ENCODE data around the gene DYNC1I1. TPM values are rescaled to one million over a fixed set of nuclear protein-coding genes. Genes with fewer than 3 reads are reported as not detected.

DYNC1I1 gene
- total RNA-seq, 1 experiment from 2014 or later: 3.2 TPM

DNA sequence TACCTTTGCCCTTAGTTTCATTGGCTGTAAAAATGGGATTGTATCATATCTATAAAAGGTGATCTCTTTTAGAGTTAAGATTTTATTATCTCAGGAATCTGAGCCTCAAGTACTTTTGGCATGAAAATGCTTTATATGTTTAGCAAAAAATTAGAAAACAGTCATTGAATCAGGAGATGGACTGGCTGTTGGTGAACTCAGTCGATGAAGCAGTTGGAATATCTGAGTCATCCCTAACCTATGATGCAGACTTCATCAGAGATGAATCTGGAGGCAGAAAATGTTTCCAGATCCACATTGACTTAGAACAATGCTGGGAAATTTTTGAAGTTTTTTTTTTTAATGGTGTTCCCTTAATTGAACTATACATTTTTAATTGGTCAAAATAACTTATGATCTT lies 321.1 kb downstream of the DYNC1I1 start:
- Mint-ChIP-seq H3K9me3 (no peaks in the 10 kb centered on the region), H3K4me1 (no peaks in the 10 kb centered on the region), H3K27ac (no peak overlapping the region), H3K27me3 (ENCODE audit: low read depth) (peaks cover 2% of the 10 kb centered on the region; the same call in 1 of the 2 replicates), H3K36me3 (ENCODE audit: insufficient read depth in 1 of 3, low read depth in 3 of 3) (no peaks in the 10 kb centered on the region), H3K4me3 (no peak overlapping the region)
- H3T11ph ChIP-seq (ENCODE audit: low read length): no peak overlapping the region
- H3K18ac ChIP-seq (ENCODE audit: insufficient read length, low read depth, low read length): no peak overlapping the region
- no peak overlapping the region for H3K4ac ChIP-seq (ENCODE audit: low read depth, low read length)
- no peak for DNase-seq
- H3K4me2 ChIP-seq (ENCODE audit: insufficient read depth, insufficient read length, low read length): no peak overlapping the region
- H2BK12ac ChIP-seq (ENCODE audit: insufficient read length, low read depth, low read length): no peak overlapping the region
- H3K23ac ChIP-seq (ENCODE audit: insufficient read length, low read depth, low read length): no peak overlapping the region
- no peak overlapping the region for H3K14ac ChIP-seq (ENCODE audit: insufficient read depth, low read length)
- H3K56ac ChIP-seq (ENCODE audit: insufficient read length, low read depth, low read length): no peak overlapping the region
- H2BK15ac ChIP-seq (ENCODE audit: low read depth, low read length): no peak overlapping the region
- H4K91ac ChIP-seq (ENCODE audit: insufficient read length, low read depth, low read length): no peak overlapping the region
- no CpG with 5 or more reads among the region's 1 CpG for WGBS (ENCODE audit: extremely low coverage, insufficient read length, low lambda C conversion rate)
- no peak overlapping the region for H2BK20ac ChIP-seq (ENCODE audit: low read depth, low read length, poor library complexity, severe bottlenecking)
- no peaks in the 10 kb centered on the region for H3K23me2 ChIP-seq (ENCODE audit: insufficient read length, low read depth, low read length, poor library complexity, severe bottlenecking)
- H2AK5ac ChIP-seq (ENCODE audit: insufficient read length, low read length): no peak overlapping the region
- TF ChIP-seq, protein P1, sequence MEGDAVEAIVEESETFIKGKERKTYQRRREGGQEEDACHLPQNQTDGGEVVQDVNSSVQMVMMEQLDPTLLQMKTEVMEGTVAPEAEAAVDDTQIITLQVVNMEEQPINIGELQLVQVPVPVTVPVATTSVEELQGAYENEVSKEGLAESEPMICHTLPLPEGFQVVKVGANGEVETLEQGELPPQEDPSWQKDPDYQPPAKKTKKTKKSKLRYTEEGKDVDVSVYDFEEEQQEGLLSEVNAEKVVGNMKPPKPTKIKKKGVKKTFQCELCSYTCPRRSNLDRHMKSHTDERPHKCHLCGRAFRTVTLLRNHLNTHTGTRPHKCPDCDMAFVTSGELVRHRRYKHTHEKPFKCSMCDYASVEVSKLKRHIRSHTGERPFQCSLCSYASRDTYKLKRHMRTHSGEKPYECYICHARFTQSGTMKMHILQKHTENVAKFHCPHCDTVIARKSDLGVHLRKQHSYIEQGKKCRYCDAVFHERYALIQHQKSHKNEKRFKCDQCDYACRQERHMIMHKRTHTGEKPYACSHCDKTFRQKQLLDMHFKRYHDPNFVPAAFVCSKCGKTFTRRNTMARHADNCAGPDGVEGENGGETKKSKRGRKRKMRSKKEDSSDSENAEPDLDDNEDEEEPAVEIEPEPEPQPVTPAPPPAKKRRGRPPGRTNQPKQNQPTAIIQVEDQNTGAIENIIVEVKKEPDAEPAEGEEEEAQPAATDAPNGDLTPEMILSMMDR (conservative IDR thresholded peaks at IDR 0.05): no peak
- no peak overlapping the region for H3K9ac ChIP-seq (ENCODE audit: extremely low read depth, insufficient read length, low read length)
- no peak overlapping the region for H2BK5ac ChIP-seq (ENCODE audit: insufficient read length, low read length)
- H3K27me3 ChIP-seq (ENCODE audit: insufficient read depth, low read length): no peaks in the 10 kb centered on the region
- H3K9me3 ChIP-seq (ENCODE audit: control insufficient read depth, low read depth, low read length): no peaks in the 10 kb centered on the region
- no peaks in the 10 kb centered on the region for H4K20me1 ChIP-seq (ENCODE audit: control insufficient read depth, insufficient read depth, insufficient read length)
- no peak overlapping the region for H2BK120ac ChIP-seq (ENCODE audit: low read depth, low read length, poor library complexity, severe bottlenecking)
- no peaks in the 10 kb centered on the region for H3K4me1 ChIP-seq (ENCODE audit: insufficient read depth, low read length)
- H3K79me2 ChIP-seq (ENCODE audit: insufficient read depth, low read length): no peaks in the 10 kb centered on the region
- no peaks in the 10 kb centered on the region for H3K79me1 ChIP-seq (ENCODE audit: insufficient read depth, low read depth, low read length, poor library complexity, severe bottlenecking)
- H3K27ac ChIP-seq (ENCODE audit: insufficient read length, low read depth, low read length): no peak overlapping the region
- H4K8ac ChIP-seq (replicated peaks; ENCODE audit: insufficient read length, low read depth, low read length): no peak overlapping the region
- no peak overlapping the region for H2AFZ ChIP-seq (ENCODE audit: low read length)
- H4K5ac ChIP-seq (ENCODE audit: insufficient read length, low read depth, low read length): no peak overlapping the region
